HG03565 (cell line): ENCODE measurements around the gene ENDOV.

Experiments
- ATAC-seq: cut with Tn5 transposase; IDR thresholded peaks from one replicate; pipeline ENCODE4 v1.9.1; 2021; ENCODE audit warnings: mild to moderate bottlenecking, moderate library complexity; ENCODE audit not compliant: unreplicated experiment

ENDOV gene

GRCh38 chr17:80480248-80480647 lies 65.3 kb downstream of the ENDOV start:
- no peak for ATAC-seq

- ATAC-seq: no peak
Measured at GRCh38 chr17:80481284-80482057, 66.5 kb downstream of the ENDOV start.

- ATAC-seq: no peak
Measured at GRCh38 chr17:80482058-80482318, 67.0 kb downstream of the ENDOV start.

DNA sequence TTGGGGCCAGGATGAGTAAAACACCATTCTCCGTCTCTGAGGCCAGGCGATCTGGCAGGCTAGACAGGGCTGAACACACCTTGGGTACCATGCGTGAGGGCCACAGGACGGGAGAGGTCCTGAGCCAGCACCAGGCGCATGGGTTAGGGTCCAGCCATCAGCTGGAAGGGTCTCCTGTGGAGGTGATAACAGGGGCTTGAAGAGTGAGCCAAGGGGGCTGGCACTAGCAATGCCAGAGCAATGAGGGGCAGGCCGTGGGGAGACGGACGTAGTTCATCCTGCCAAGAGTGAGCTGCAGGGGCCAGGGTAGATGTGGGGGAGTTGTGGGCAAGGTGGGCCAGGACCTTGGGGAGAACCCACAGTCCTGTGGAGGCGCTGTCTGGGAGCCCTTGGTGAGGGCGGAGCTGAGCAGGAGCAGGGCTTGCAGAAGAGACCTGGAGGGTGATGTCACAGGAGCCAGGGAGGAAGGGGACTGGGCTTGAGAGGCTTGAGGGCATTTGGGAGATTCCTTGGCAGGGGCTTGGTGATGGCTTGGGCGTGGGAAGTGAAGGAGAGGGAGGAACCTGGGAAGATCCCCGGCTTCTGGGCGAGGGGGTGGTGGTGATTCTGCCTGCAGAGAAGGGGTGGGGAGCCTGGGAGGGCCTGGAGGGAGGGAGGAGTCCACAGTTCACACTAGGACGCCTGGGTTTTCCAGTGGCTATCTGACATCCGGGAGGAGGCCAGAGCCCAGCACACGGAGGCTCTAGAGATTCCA lies 67.8 kb downstream of the ENDOV start:
- ATAC-seq: no peak

DNA sequence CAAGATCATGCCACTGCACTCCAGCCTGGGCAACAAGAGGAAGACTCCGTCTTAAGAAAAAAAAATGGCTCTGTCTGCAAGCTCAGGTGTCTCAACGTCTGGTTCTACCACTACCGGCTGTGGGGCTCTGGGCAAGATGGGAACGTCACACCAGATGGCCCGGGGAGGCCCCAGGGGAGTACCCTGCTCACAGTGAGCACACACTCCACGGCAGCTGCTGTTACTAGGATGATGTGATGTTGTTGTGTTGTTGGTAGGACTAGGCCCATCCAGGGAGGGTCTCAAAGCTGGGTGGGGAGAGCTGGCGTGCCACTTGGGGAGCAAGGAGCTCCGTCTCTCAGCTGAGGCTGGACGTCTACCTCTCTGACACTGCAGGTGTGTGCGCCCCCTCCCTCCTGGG lies 70.9 kb downstream of the ENDOV start:
- ATAC-seq: no peak

GRCh38 chr17:80486692-80487091 lies 71.7 kb downstream of the ENDOV start:
- ATAC-seq: no peak

GRCh38 chr17:80487511-80487910 lies 72.5 kb downstream of the ENDOV start:
- no peak for ATAC-seq
